Mesenchymal stem cell (in vitro differentiated cells and primary cell): ENCODE data around the gene AP3S2.
A peak's percentile ranks its signal among the peaks of the same experiment; 100 is the strongest.

ENCODE experiments used
- DNase-seq: peaks from one replicate; pipeline ENCODE4 v3.0.0-alpha.2; 2013
- H2AFZ ChIP-seq: one replicate; pipeline ENCODE4 v1.6.1; 2013; ENCODE audit warnings: low read depth, mild to moderate bottlenecking, control low read depth, inconsistent platforms, low read length, moderate library complexity
- H2AK5ac ChIP-seq: 2 replicates; pipeline ENCODE4 v1.6.1; 2013; ENCODE audit warnings: low read length, moderate library complexity, mild to moderate bottlenecking, inconsistent platforms; ENCODE audit not compliant: severe bottlenecking
- H2BK120ac ChIP-seq: one replicate; pipeline ENCODE4 v1.6.1; 2013; ENCODE audit warnings: low read depth, mild to moderate bottlenecking, inconsistent platforms, low read length, moderate library complexity
- H2BK12ac ChIP-seq, 2 experiments: one replicate each; pipeline ENCODE4 v1.6.1; 2013; ENCODE audit warnings: inconsistent platforms in 2 of 2, low read length in 2 of 2, mild to moderate bottlenecking in 2 of 2, moderate library complexity in 2 of 2, control low read depth in 1 of 2
- H2BK15ac ChIP-seq: one replicate; pipeline ENCODE4 v1.6.1; 2013; ENCODE audit warnings: mild to moderate bottlenecking, low read depth, inconsistent platforms; ENCODE audit not compliant: poor library complexity, severe bottlenecking
- H2BK5ac ChIP-seq: 2 replicates; pipeline ENCODE4 v1.6.1; 2013; ENCODE audit warnings: low read depth, mild to moderate bottlenecking, low read length, control low read depth, inconsistent platforms; ENCODE audit not compliant: poor library complexity, severe bottlenecking
- H3K14ac ChIP-seq, 2 experiments: one replicate each; pipeline ENCODE4 v1.6.1; 2013; ENCODE audit warnings: inconsistent platforms in 2 of 2, low read length in 2 of 2, control low read depth in 1 of 2, mild to moderate bottlenecking in 1 of 2, moderate library complexity in 1 of 2
- H3K18ac ChIP-seq, 2 experiments: one replicate each; pipeline ENCODE4 v1.6.1; 2013; ENCODE audit warnings: inconsistent platforms in 2 of 2, low read length in 2 of 2, control low read depth in 1 of 2, low read depth in 1 of 2, mild to moderate bottlenecking in 1 of 2
- H3K23ac ChIP-seq, 2 experiments: one replicate each; pipeline ENCODE4 v1.6.1; 2013; ENCODE audit warnings: inconsistent platforms in 2 of 2, low read length in 2 of 2, mild to moderate bottlenecking in 2 of 2, moderate library complexity in 2 of 2, control low read depth in 1 of 2
- H3K27ac ChIP-seq: 2 replicates; pipeline ENCODE4 v1.5.1; 2013; ENCODE audit warnings: mild to moderate bottlenecking, moderate library complexity, low read length, control low read depth, inconsistent platforms; ENCODE audit not compliant: poor library complexity, severe bottlenecking
- H3K27me3 ChIP-seq, 2 experiments: 2 replicates each; pipeline versions ENCODE4 v1.6.1 to v1.7.0; 2013; ENCODE audit warnings: low read length in 2 of 2, mild to moderate bottlenecking in 2 of 2, moderate library complexity in 2 of 2, control low read depth in 1 of 2, inconsistent platforms in 1 of 2; ENCODE audit not compliant: control insufficient read depth in 1 of 2, insufficient read depth in 1 of 2
- H3K36me3 ChIP-seq, 2 experiments: 2 replicates each; pipeline versions ENCODE4 v1.6.1 to v1.7.0; 2013; ENCODE audit warnings: low read length in 2 of 2, control low read depth in 1 of 2, inconsistent platforms in 1 of 2, low read depth in 1 of 2, mild to moderate bottlenecking in 1 of 2; ENCODE audit not compliant: insufficient read depth in 2 of 2, control insufficient read depth in 1 of 2
- H3K4ac ChIP-seq, 2 experiments: one replicate each; pipeline ENCODE4 v1.6.1; 2013; ENCODE audit warnings: inconsistent platforms in 2 of 2, low read length in 2 of 2, mild to moderate bottlenecking in 2 of 2, moderate library complexity in 2 of 2, control low read depth in 1 of 2, low read depth in 1 of 2
- H3K4me1 ChIP-seq: 2 replicates; pipeline ENCODE4 v1.6.1; 2013; ENCODE audit warnings: low read depth, low read length, control low read depth; ENCODE audit not compliant: control insufficient read depth, insufficient read depth
- H3K4me2 ChIP-seq: 2 replicates; pipeline ENCODE4 v1.6.1; 2013; ENCODE audit warnings: low read length, mild to moderate bottlenecking, inconsistent platforms; ENCODE audit not compliant: poor library complexity, severe bottlenecking
- H3K4me3 ChIP-seq, 2 experiments: 2 replicates each; pipeline versions ENCODE4 v1.5.1 to v1.7.0; 2013; ENCODE audit warnings: low read length in 2 of 2, mild to moderate bottlenecking in 2 of 2, control low read depth in 1 of 2, low read depth in 1 of 2; ENCODE audit not compliant: insufficient read depth in 1 of 2
- H3K79me1 ChIP-seq: replicated peaks from 2 replicates; pipeline ENCODE4 v1.6.1; 2013; ENCODE audit warnings: mild to moderate bottlenecking, control low read depth, low read length, inconsistent platforms; ENCODE audit not compliant: poor library complexity, severe bottlenecking
- H3K9ac ChIP-seq: 2 replicates; pipeline ENCODE4 v1.7.0; 2013; ENCODE audit warnings: mild to moderate bottlenecking, low read length, moderate library complexity
- H3K9me3 ChIP-seq: 2 replicates; pipeline ENCODE4 v1.7.0; 2013; ENCODE audit warnings: mild to moderate bottlenecking, low read length; ENCODE audit not compliant: control insufficient read depth
- H4K8ac ChIP-seq: one replicate; pipeline ENCODE4 v1.6.1; 2013; ENCODE audit warnings: inconsistent platforms, mild to moderate bottlenecking, low read length, moderate library complexity
- H4K91ac ChIP-seq: one replicate; pipeline ENCODE4 v1.6.1; 2013; ENCODE audit warnings: mild to moderate bottlenecking, low read length, inconsistent platforms
- WGBS: methylation state at CpG from one replicate; pipeline ENCODE4 v1.1.7; 2013; ENCODE audit warnings: mixed read lengths; 5-methylcytosine and 5-hydroxymethylcytosine counted together

Gene AP3S2

GRCh38 chr15:89878323-89878722 is 15.5 kb downstream of the AP3S2 start:
- peaks cover 19 to 49% of the 10 kb centered on the region in 2 experiments for H3K36me3 ChIP-seq
- H3K27me3 ChIP-seq: no peaks in the 10 kb centered on the region
- no peak overlapping the region for H3K27ac ChIP-seq
- H3K4me1 ChIP-seq: no peaks in the 10 kb centered on the region
- H2BK12ac ChIP-seq: no peak overlapping the region
- H2BK5ac ChIP-seq: no peak overlapping the region
- no peak overlapping the region for H2AK5ac ChIP-seq
- no peak overlapping the region for H2BK120ac ChIP-seq
- H3K14ac ChIP-seq: no peak overlapping the region
- no peak overlapping the region for H3K4me3 ChIP-seq
- no peak for DNase-seq
- H3K4ac ChIP-seq: no peak overlapping the region
- peaks cover 4% of the 10 kb centered on the region for H3K79me1 ChIP-seq
- H4K8ac ChIP-seq: no peak overlapping the region
- no peak overlapping the region for H3K23ac ChIP-seq
- no peak overlapping the region for H4K91ac ChIP-seq
- no peak overlapping the region for H2BK15ac ChIP-seq
- H3K9ac ChIP-seq: no peak overlapping the region
- no peak overlapping the region for H3K4me2 ChIP-seq
- whole genome bisulfite sequencing: 97% methylated on average over 3 of the region's 3 CpGs
- no peak overlapping the region for H3K18ac ChIP-seq
- no peak overlapping the region for H2AFZ ChIP-seq
- H3K9me3 ChIP-seq: no peaks in the 10 kb centered on the region

GRCh38 chr15:89877083-89877425 is 16.7 kb downstream of the AP3S2 start:
- Histone ChIP-seq H3K27me3 (no peaks in the 10 kb centered on the region), H2AFZ (no peak overlapping the region), H3K27ac (no peak overlapping the region), H3K79me1 (peaks cover 5% of the 10 kb centered on the region), H3K36me3 (peaks cover 21 to 51% of the 10 kb centered on the region in 2 experiments), H3K4ac (no peak overlapping the region), H3K18ac (no peak overlapping the region), H3K9me3 (no peaks in the 10 kb centered on the region), H2BK15ac (no peak overlapping the region), H2BK12ac (no peak overlapping the region), H2BK120ac (no peak overlapping the region), H2BK5ac (no peak overlapping the region), H4K91ac (no peak overlapping the region), H3K4me3 (no peak overlapping the region), H3K4me1 (no peaks in the 10 kb centered on the region), H3K9ac (no peak overlapping the region), H4K8ac (no peak overlapping the region), H2AK5ac (no peak overlapping the region), H3K4me2 (no peak overlapping the region), H3K23ac (no peak overlapping the region), H3K14ac (no peak overlapping the region)
- 94% methylated on average over 2 of the region's 2 CpGs for WGBS
- no peak for DNase-seq

- H4K8ac ChIP-seq: no peak overlapping the region
Observed at GRCh38 chr15:89876396-89877082, 17.3 kb downstream of the AP3S2 start.

GRCh38 chr15:89875741-89876140 is 18.1 kb downstream of the AP3S2 start:
- H3K9ac ChIP-seq: peak overlapping the region; percentile 49
- no peak overlapping the region for H2BK12ac ChIP-seq
- 94% methylated on average over 6 of the region's 6 CpGs for WGBS
- DNase-seq: no peak
- peak overlapping the region; percentile 42 for H4K8ac ChIP-seq
- H3K4me2 ChIP-seq: no peak overlapping the region
- H3K23ac ChIP-seq: no peak overlapping the region
- H3K27ac ChIP-seq: no peak overlapping the region
- H3K4me1 ChIP-seq: no peaks in the 10 kb centered on the region
- no peaks in the 10 kb centered on the region for H3K9me3 ChIP-seq
- H3K18ac ChIP-seq: no peak overlapping the region
- H3K4me3 ChIP-seq: no peak overlapping the region
- H2BK120ac ChIP-seq: no peak overlapping the region
- H4K91ac ChIP-seq: no peak overlapping the region
- no peaks in the 10 kb centered on the region for H3K27me3 ChIP-seq
- no peak overlapping the region for H3K14ac ChIP-seq
- H3K36me3 ChIP-seq: peaks cover 20 to 50% of the 10 kb centered on the region in 2 experiments
- no peak overlapping the region for H2AFZ ChIP-seq
- peaks cover 7% of the 10 kb centered on the region for H3K79me1 ChIP-seq
- no peak overlapping the region for H2BK5ac ChIP-seq
- no peak overlapping the region for H2AK5ac ChIP-seq
- H2BK15ac ChIP-seq: no peak overlapping the region
- H3K4ac ChIP-seq: no peak overlapping the region

More at GRCh38 chr15:89876396-89877082, 17.3 kb downstream of the AP3S2 start:
- no peak overlapping the region for H3K23ac ChIP-seq
- no peak overlapping the region for H3K4ac ChIP-seq
- H2AFZ ChIP-seq: no peak overlapping the region
- no peak overlapping the region for H3K27ac ChIP-seq
- WGBS: 97% methylated on average over 4 of the region's 4 CpGs
- H3K4me2 ChIP-seq: no peak overlapping the region
- H2AK5ac ChIP-seq: no peak overlapping the region
- no peaks in the 10 kb centered on the region for H3K9me3 ChIP-seq
- no peak overlapping the region for H2BK12ac ChIP-seq
- H2BK15ac ChIP-seq: no peak overlapping the region
- no peak overlapping the region for H4K91ac ChIP-seq
- no peak overlapping the region for H2BK120ac ChIP-seq
- H3K27me3 ChIP-seq: no peaks in the 10 kb centered on the region
- peaks cover 20 to 50% of the 10 kb centered on the region in 2 experiments for H3K36me3 ChIP-seq
- no peak overlapping the region for H3K14ac ChIP-seq
- no peak overlapping the region for H3K18ac ChIP-seq
- no peaks in the 10 kb centered on the region for H3K4me1 ChIP-seq
- no peak overlapping the region for H3K4me3 ChIP-seq
- no peak overlapping the region for H2BK5ac ChIP-seq
- peaks cover 7% of the 10 kb centered on the region for H3K79me1 ChIP-seq
- peak overlapping the region; percentile 47 for H3K9ac ChIP-seq
- no peak for DNase-seq
